Panc1 (cell line): Measurements from ENCODE around the gene KRT4. TPM values are rescaled to one million over a fixed set of nuclear protein-coding genes. Genes with fewer than 3 reads are reported as not detected.

Source experiments
- ATAC-seq: fragments of 200-7000 bp; cut with Tn5 transposase; 2 replicates; pipeline ENCODE4 v1.9.1; 2020; ENCODE audit warnings: mild to moderate bottlenecking, moderate library complexity
- BruUV-seq: library from RNA; stranded (reverse); fragments of 400-500 nt; replicated peaks from 2 replicates; lab custom pipeline; 2021; lab: Mats Ljungman, UMichigan
- CTCF ChIA-PET: fragments of 300-600 bp; sonication (Branson Sonifier 250); formaldehyde crosslinking; loops from one replicate; lab custom pipeline; 2022; ENCODE audit warnings: antibody characterized with exemption; lab: Charles Lee
- POLR2A ChIA-PET: fragments of 300-600 bp; sonication (Branson Sonifier 250); formaldehyde crosslinking; loops from one replicate; lab custom pipeline; 2022; ENCODE audit warnings: antibody characterized with exemption; lab: Charles Lee
- DNase-seq: peaks from one replicate; pipeline ENCODE4 v3.0.0-alpha.2; 2010; ENCODE audit warnings: low read depth, low spot score
- H3K27ac ChIP-seq: 2 replicates; pipeline ENCODE4 v1.5.1; 2011; ENCODE audit warnings: mild to moderate bottlenecking, low read length, inconsistent platforms
- H3K27me3 ChIP-seq: fragments of 200-500 bp; sonication (Bioruptor generic); 2 replicates; pipeline ENCODE4 v1.6.0; 2014; ENCODE audit warnings: low read length, inconsistent platforms; ENCODE audit not compliant: control insufficient read depth, insufficient read depth
- H3K36me3 ChIP-seq: fragments of 200-500 bp; sonication (Bioruptor generic); 2 replicates; pipeline ENCODE4 v1.5.1; 2014; ENCODE audit warnings: inconsistent platforms, mild to moderate bottlenecking, low read length, moderate library complexity; ENCODE audit not compliant: control insufficient read depth, insufficient read depth
- H3K4me1 ChIP-seq: 2 replicates; pipeline ENCODE4 v1.5.1; 2011; ENCODE audit warnings: inconsistent platforms, mild to moderate bottlenecking, low read length, moderate library complexity; ENCODE audit not compliant: control insufficient read depth, insufficient read depth
- H3K4me3 ChIP-seq, 2 experiments: 2 replicates each; pipeline ENCODE4 v1.5.1; 2011 to 2012; ENCODE audit warnings: low read depth in 2 of 2, low read length in 2 of 2, mild to moderate bottlenecking in 2 of 2, inconsistent platforms in 1 of 2, moderate library complexity in 1 of 2
- H3K9me3 ChIP-seq: fragments of 200-500 bp; sonication (Bioruptor generic); 2 replicates; pipeline ENCODE4 v1.5.1; 2014; ENCODE audit warnings: low read depth, mild to moderate bottlenecking, inconsistent platforms, low read length, moderate library complexity; ENCODE audit not compliant: control insufficient read depth, insufficient read depth
- CTCF ChIP-seq: fragments of 450-650 bp; IDR thresholded peaks from 2 replicates; pipeline ENCODE4 v1.5.1; 2017; ENCODE audit warnings: mild to moderate bottlenecking
- POLR2AphosphoS5 ChIP-seq: IDR thresholded peaks from 2 replicates; pipeline ENCODE4 v1.6.1; 2012; ENCODE audit warnings: mild to moderate bottlenecking, low read depth, low read length, moderate library complexity
- SIN3A ChIP-seq: IDR thresholded peaks from 2 replicates; pipeline ENCODE4 v1.6.1; 2012; ENCODE audit warnings: low read depth, mild to moderate bottlenecking, low read length, moderate library complexity, borderline replicate concordance; ENCODE audit not compliant: insufficient read depth
- TCF7L2 ChIP-seq: IDR thresholded peaks from 2 replicates; pipeline ENCODE4 v1.6.1; 2011; ENCODE audit warnings: mild to moderate bottlenecking, low read depth, low read length, inconsistent platforms
- in situ Hi-C: cut with HindIII; loops from 2 replicates; pipeline ENCODE4 v1.10.0; 2016; ENCODE audit warnings: low sequenced_read_pairs, low pct_unique_long_range_greater_than_20kb
- intact Hi-C: fragments of 100-400 bp; cut with micrococcal nuclease; formaldehyde crosslinking; loops from one replicate; pipeline ENCODE4 v1.10.0; 2022; ENCODE audit not compliant: unreplicated experiment
- total RNA-seq: library from RNA; stranded (reverse); gene quantifications from one replicate; pipeline ENCODE4 v1.2.1, GENCODE V29; 2021; ENCODE audit not compliant: unreplicated experiment
- TF ChIP-seq, protein P1 (sequence below), 2 experiments: IDR thresholded peaks; 2 replicates each; pipeline ENCODE4 v1.6.1; 2011 to 2012; ENCODE audit warnings: low read depth in 2 of 2, control low read depth in 1 of 2, low read length in 1 of 2, mild to moderate bottlenecking in 1 of 2, moderate library complexity in 1 of 2; ENCODE audit not compliant: insufficient read depth in 1 of 2

The KRT4 gene
- total RNA-seq, 1 experiment from 2014 or later: 0.15 TPM

DNA sequence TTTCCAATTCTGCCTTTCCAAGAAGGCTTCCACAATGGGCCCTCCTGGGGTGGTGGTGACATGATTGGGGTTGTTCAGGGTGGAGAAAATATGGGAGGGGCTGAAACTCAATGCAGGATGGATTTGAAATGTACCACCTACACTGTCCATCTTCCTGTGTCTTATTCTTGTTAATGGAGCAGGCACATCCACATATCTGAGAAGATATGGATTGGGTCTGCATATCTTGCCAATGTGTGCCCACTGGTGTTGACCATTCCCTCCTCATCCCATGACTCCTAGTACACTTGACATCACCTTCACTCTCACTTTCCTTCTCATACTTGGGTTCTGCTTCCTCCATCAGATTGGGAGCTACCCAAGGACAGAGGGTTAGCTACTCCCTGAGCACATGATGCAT lies 44.0 kb downstream of the KRT4 start:
- CTCF ChIA-PET: no interaction called here
- ATAC-seq: no peak

GRCh38 chr12:52769354-52769753 lies 44.6 kb downstream of the KRT4 start:
- in situ Hi-C loops: no loop called here
- ATAC-seq (no peak), DNase-seq (no peak)

More for the DNA sequence above, 44.0 kb downstream of the KRT4 start:
- no peaks in the 10 kb centered on the region for H3K9me3 ChIP-seq
- H3K27me3 ChIP-seq: peaks cover 3% of the 10 kb centered on the region; the same call in 1 of the 2 replicates
- no peak for DNase-seq
- no peaks in the 10 kb centered on the region for H3K4me1 ChIP-seq
- no peak overlapping the region for H3K4me3 ChIP-seq
- intact Hi-C loops (no loop called here), in situ Hi-C loops (no loop called here)
- POLR2A ChIA-PET: no interaction called here
- TF ChIP-seq, protein P1, sequence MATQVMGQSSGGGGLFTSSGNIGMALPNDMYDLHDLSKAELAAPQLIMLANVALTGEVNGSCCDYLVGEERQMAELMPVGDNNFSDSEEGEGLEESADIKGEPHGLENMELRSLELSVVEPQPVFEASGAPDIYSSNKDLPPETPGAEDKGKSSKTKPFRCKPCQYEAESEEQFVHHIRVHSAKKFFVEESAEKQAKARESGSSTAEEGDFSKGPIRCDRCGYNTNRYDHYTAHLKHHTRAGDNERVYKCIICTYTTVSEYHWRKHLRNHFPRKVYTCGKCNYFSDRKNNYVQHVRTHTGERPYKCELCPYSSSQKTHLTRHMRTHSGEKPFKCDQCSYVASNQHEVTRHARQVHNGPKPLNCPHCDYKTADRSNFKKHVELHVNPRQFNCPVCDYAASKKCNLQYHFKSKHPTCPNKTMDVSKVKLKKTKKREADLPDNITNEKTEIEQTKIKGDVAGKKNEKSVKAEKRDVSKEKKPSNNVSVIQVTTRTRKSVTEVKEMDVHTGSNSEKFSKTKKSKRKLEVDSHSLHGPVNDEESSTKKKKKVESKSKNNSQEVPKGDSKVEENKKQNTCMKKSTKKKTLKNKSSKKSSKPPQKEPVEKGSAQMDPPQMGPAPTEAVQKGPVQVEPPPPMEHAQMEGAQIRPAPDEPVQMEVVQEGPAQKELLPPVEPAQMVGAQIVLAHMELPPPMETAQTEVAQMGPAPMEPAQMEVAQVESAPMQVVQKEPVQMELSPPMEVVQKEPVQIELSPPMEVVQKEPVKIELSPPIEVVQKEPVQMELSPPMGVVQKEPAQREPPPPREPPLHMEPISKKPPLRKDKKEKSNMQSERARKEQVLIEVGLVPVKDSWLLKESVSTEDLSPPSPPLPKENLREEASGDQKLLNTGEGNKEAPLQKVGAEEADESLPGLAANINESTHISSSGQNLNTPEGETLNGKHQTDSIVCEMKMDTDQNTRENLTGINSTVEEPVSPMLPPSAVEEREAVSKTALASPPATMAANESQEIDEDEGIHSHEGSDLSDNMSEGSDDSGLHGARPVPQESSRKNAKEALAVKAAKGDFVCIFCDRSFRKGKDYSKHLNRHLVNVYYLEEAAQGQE (IDR thresholded peaks at IDR 0.05; ENCODE audit: insufficient read depth in 1 of 2, low read depth in 2 of 2, low read length in 1 of 2): no peak
- TF ChIP-seq SIN3A: no peak
- TF ChIP-seq CTCF: no peak
- no peak for TF ChIP-seq TCF7L2
- H3K36me3 ChIP-seq: no peaks in the 10 kb centered on the region
- no peak overlapping the region for H3K27ac ChIP-seq
- BruUV-seq: no TSS peak

More at GRCh38 chr12:52769354-52769753, 44.6 kb downstream of the KRT4 start:
- CTCF ChIA-PET: no interaction called here
- H3K4me1 ChIP-seq: no peaks in the 10 kb centered on the region
- no TSS peak for BruUV-seq
- H3K4me3 ChIP-seq: no peak overlapping the region
- H3K27me3 ChIP-seq: peaks cover 4% of the 10 kb centered on the region; the same call in 1 of the 2 replicates
- no peak overlapping the region for H3K27ac ChIP-seq
- no peaks in the 10 kb centered on the region for H3K9me3 ChIP-seq
- H3K36me3 ChIP-seq: no peaks in the 10 kb centered on the region
- TF ChIP-seq CTCF (no peak), TCF7L2 (no peak), SIN3A (no peak), POLR2AphosphoS5 (no peak)
- TF ChIP-seq, protein P1 (IDR thresholded peaks at IDR 0.05; ENCODE audit: insufficient read depth in 1 of 2, low read depth in 2 of 2, low read length in 1 of 2): no peak
- POLR2A ChIA-PET: no interaction called here
- intact Hi-C loops: no loop called here
